Measurements from ENCODE around the gene CLRN2.
"Not testable (repeated sequence)": the region's sequence is repeated elsewhere in the genome, so short reads cannot be mapped to it uniquely, and the experiment has no call there.

GRCh38 chr4:17537060-17537459 is 22.1 kb downstream of the CLRN2 start:
- TF ChIP-seq, protein P1, sequence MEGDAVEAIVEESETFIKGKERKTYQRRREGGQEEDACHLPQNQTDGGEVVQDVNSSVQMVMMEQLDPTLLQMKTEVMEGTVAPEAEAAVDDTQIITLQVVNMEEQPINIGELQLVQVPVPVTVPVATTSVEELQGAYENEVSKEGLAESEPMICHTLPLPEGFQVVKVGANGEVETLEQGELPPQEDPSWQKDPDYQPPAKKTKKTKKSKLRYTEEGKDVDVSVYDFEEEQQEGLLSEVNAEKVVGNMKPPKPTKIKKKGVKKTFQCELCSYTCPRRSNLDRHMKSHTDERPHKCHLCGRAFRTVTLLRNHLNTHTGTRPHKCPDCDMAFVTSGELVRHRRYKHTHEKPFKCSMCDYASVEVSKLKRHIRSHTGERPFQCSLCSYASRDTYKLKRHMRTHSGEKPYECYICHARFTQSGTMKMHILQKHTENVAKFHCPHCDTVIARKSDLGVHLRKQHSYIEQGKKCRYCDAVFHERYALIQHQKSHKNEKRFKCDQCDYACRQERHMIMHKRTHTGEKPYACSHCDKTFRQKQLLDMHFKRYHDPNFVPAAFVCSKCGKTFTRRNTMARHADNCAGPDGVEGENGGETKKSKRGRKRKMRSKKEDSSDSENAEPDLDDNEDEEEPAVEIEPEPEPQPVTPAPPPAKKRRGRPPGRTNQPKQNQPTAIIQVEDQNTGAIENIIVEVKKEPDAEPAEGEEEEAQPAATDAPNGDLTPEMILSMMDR (IDR thresholded peaks at IDR 0.05; ENCODE audit: insufficient read depth, low read depth, low read length), result not testable (repeated sequence)
- not testable (repeated sequence) for TF ChIP-seq EZH2 (IDR thresholded peaks at IDR 0.05; ENCODE audit: insufficient read depth, low read length)
